K562 (cell line): ENCODE data around the gene MLIP.

Source experiments
- CBX3 ChIP-seq, 2 experiments: IDR thresholded peaks; 1 replicate in 1 of 2; 2 replicates in 1 of 2; pipeline ENCODE4 v1.6.1; 2012; ENCODE audit warnings: inconsistent platforms in 2 of 2, low read length in 2 of 2, borderline replicate concordance in 1 of 2, control low read depth in 1 of 2
- EGR1 ChIP-seq: fragments of 450-650 bp; conservative IDR thresholded peaks from 2 replicates; pipeline ENCODE4 v1.6.1; 2017; ENCODE audit warnings: mild to moderate bottlenecking
- IRF1 ChIP-seq: sonication (generic); formaldehyde crosslinking; IDR thresholded peaks from 2 replicates; pipeline ENCODE4 v1.8.0; 2022; ENCODE audit warnings: missing genetic modification reagents, mild to moderate bottlenecking, borderline replicate concordance
- KDM4B ChIP-seq, 2 experiments: fragments of 450-650 bp in 1 of 2; sonication (generic) in 1 of 2; IDR thresholded peaks; 2 replicates each; pipeline ENCODE4 v1.6.1; 2016 to 2017; ENCODE audit warnings: borderline replicate concordance in 2 of 2, antibody characterized with exemption in 1 of 2, low read depth in 1 of 2, mild to moderate bottlenecking in 1 of 2
- RCOR1 ChIP-seq, 2 experiments: IDR thresholded peaks; 2 replicates each; pipeline ENCODE4 v1.6.1; 2012; ENCODE audit warnings: low read depth in 2 of 2, low read length in 2 of 2, borderline replicate concordance in 1 of 2, improper control_type of control experiment in 1 of 2
- TAF1 ChIP-seq: IDR thresholded peaks from 2 replicates; pipeline ENCODE4 v1.6.1; 2011; ENCODE audit warnings: mild to moderate bottlenecking, low read length, moderate library complexity; ENCODE audit not compliant: insufficient read depth, control insufficient read depth, severe bottlenecking; ENCODE audit errors: extremely low read depth
- ZBTB8A ChIP-seq: fragments of 450-650 bp; IDR thresholded peaks from 2 replicates; pipeline ENCODE4 v1.6.1; 2018; ENCODE audit warnings: mild to moderate bottlenecking, moderate library complexity; ENCODE audit not compliant: partially characterized antibody
- ZNF12 ChIP-seq: sonication (generic); formaldehyde crosslinking; IDR thresholded peaks from 2 replicates; pipeline ENCODE4 v1.4.0; 2020; ENCODE audit warnings: mild to moderate bottlenecking, missing genetic modification reagents
- ZNF121 ChIP-seq: sonication (generic); formaldehyde crosslinking; conservative IDR thresholded peaks from 2 replicates; pipeline ENCODE4 v1.8.0; 2022; ENCODE audit warnings: missing genetic modification reagents
- ZNF184 ChIP-seq: sonication (generic); formaldehyde crosslinking; IDR thresholded peaks from 2 replicates; pipeline ENCODE4 v1.5.0; 2020; ENCODE audit warnings: missing genetic modification reagents
- ZNF354B ChIP-seq: fragments of 250-450 bp; sonication (Bioruptor Pico); IDR thresholded peaks from 2 replicates; pipeline ENCODE4 v1.4.0; 2020
- ZNF780A ChIP-seq: fragments of 250-450 bp; sonication (Bioruptor Pico); IDR thresholded peaks from 2 replicates; pipeline ENCODE4 v1.5.0; 2021; ENCODE audit warnings: mild to moderate bottlenecking
- TF ChIP-seq, protein P1 (sequence below): sonication (generic); formaldehyde crosslinking; IDR thresholded peaks from 2 replicates; pipeline ENCODE4 v1.8.0; 2022; ENCODE audit warnings: mild to moderate bottlenecking, missing genetic modification reagents
- TF ChIP-seq, protein P2 (sequence below), 3 experiments: IDR thresholded peaks in 2 of 3; conservative IDR thresholded peaks in 1 of 3; 2 replicates each; pipeline ENCODE4 v1.5.1; 2011 to 2012; ENCODE audit warnings: low read length in 3 of 3, mild to moderate bottlenecking in 3 of 3, control low read depth in 2 of 3, improper control_type of control experiment in 1 of 3, inconsistent platforms in 1 of 3, low read depth in 1 of 3, mixed read lengths in 1 of 3, moderate library complexity in 1 of 3; ENCODE audit not compliant: insufficient read depth in 2 of 3

GRCh38 chr6:54286141-54286540 lies 174.9 kb downstream of the MLIP start:
- TF ChIP-seq ZNF780A (CRISPR knock-in tag) (no peak), ZNF354B (CRISPR knock-in tag) (no peak), ZNF121 (CRISPR knock-in tag) (no peak), KDM4B (IDR thresholded peaks at IDR 0.05; ENCODE audit: borderline replicate concordance in 2 of 2, low read depth in 1 of 2) (no peak), TAF1 (no peak), ZNF12 (CRISPR knock-in tag) (no peak), IRF1 (CRISPR knock-in tag) (no peak), EGR1 (no peak), ZBTB8A (no peak), CBX3 (IDR thresholded peaks at IDR 0.05; ENCODE audit: borderline replicate concordance in 1 of 2, low read length in 2 of 2) (no peak), ZNF184 (CRISPR knock-in tag) (no peak), RCOR1 (IDR thresholded peaks at IDR 0.05; ENCODE audit: borderline replicate concordance in 1 of 2, low read depth in 2 of 2, low read length in 2 of 2) (no peak)
- TF ChIP-seq, protein P1, sequence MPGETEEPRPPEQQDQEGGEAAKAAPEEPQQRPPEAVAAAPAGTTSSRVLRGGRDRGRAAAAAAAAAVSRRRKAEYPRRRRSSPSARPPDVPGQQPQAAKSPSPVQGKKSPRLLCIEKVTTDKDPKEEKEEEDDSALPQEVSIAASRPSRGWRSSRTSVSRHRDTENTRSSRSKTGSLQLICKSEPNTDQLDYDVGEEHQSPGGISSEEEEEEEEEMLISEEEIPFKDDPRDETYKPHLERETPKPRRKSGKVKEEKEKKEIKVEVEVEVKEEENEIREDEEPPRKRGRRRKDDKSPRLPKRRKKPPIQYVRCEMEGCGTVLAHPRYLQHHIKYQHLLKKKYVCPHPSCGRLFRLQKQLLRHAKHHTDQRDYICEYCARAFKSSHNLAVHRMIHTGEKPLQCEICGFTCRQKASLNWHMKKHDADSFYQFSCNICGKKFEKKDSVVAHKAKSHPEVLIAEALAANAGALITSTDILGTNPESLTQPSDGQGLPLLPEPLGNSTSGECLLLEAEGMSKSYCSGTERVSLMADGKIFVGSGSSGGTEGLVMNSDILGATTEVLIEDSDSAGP (CRISPR knock-in tag): no peak
- TF ChIP-seq, protein P2, sequence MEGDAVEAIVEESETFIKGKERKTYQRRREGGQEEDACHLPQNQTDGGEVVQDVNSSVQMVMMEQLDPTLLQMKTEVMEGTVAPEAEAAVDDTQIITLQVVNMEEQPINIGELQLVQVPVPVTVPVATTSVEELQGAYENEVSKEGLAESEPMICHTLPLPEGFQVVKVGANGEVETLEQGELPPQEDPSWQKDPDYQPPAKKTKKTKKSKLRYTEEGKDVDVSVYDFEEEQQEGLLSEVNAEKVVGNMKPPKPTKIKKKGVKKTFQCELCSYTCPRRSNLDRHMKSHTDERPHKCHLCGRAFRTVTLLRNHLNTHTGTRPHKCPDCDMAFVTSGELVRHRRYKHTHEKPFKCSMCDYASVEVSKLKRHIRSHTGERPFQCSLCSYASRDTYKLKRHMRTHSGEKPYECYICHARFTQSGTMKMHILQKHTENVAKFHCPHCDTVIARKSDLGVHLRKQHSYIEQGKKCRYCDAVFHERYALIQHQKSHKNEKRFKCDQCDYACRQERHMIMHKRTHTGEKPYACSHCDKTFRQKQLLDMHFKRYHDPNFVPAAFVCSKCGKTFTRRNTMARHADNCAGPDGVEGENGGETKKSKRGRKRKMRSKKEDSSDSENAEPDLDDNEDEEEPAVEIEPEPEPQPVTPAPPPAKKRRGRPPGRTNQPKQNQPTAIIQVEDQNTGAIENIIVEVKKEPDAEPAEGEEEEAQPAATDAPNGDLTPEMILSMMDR (IDR thresholded peaks at IDR 0.05 in 2 of 3, conservative IDR thresholded peaks at IDR 0.05 in 1 of 3; ENCODE audit: insufficient read depth in 2 of 3, low read depth in 1 of 3, low read length in 3 of 3): no peak
